Gastrocnemius medialis (tissue), 4 donors: Measurements from ENCODE around the gene CFAP46.

ENCODE experiments used
- POLR2A ChIP-seq, 2 donors: fragments of 450-650 bp; IDR thresholded peaks; one replicate each; pipeline ENCODE4 v1.6.1; 2017; ENCODE audit warnings: antibody characterized with exemption in 2 of 2, mild to moderate bottlenecking in 2 of 2, moderate library complexity in 2 of 2
- TF ChIP-seq, protein P1 (sequence below), 5 experiments: fragments of 450-650 bp in 3 of 5; fragments of 200-600 bp in 2 of 5; sonication (generic) in 2 of 5; IDR thresholded peaks in 4 of 5; conservative IDR thresholded peaks in 1 of 5; 1 replicate in 4 of 5; 2 replicates in 1 of 5; pipeline ENCODE4 v1.5.1; 2016 to 2019; ENCODE audit warnings: antibody characterized with exemption in 5 of 5, mild to moderate bottlenecking in 3 of 5, moderate library complexity in 3 of 5

DNA sequence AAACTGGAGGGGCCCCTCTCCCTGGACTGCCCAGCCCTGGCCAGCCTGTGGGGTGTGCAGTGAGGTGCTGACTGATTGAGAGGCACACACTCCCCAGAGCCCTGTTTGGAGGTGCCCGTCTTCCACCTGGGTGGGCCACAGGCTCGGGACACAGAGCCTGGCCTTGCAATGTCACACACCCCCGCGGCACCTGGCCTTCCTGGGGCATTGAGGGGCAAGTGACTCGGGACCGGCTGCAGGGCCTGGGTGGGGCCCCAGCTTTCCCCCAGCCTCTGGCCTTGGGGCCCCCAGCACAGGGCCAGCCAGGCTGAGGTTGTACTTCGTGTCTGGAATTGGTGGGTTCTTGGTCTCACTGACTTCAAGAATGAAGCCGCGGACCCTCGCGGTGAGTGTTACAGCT lies 142.5 kb downstream of the CFAP46 start:
- TF ChIP-seq, protein P1, sequence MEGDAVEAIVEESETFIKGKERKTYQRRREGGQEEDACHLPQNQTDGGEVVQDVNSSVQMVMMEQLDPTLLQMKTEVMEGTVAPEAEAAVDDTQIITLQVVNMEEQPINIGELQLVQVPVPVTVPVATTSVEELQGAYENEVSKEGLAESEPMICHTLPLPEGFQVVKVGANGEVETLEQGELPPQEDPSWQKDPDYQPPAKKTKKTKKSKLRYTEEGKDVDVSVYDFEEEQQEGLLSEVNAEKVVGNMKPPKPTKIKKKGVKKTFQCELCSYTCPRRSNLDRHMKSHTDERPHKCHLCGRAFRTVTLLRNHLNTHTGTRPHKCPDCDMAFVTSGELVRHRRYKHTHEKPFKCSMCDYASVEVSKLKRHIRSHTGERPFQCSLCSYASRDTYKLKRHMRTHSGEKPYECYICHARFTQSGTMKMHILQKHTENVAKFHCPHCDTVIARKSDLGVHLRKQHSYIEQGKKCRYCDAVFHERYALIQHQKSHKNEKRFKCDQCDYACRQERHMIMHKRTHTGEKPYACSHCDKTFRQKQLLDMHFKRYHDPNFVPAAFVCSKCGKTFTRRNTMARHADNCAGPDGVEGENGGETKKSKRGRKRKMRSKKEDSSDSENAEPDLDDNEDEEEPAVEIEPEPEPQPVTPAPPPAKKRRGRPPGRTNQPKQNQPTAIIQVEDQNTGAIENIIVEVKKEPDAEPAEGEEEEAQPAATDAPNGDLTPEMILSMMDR (IDR thresholded peaks at IDR 0.05 in 4 of 5, conservative IDR thresholded peaks at IDR 0.05 in 1 of 5), result no peak
- TF ChIP-seq POLR2A (IDR thresholded peaks at IDR 0.05), result no peak
